PC-3 (cell line): ENCODE measurements around the gene ADCY2. TPM values are rescaled to one million over a fixed set of nuclear protein-coding genes. Genes with fewer than 3 reads are reported as not detected.

Experiments used
- ATAC-seq: fragments of 200-7000 bp; cut with Tn5 transposase; 2 replicates; pipeline ENCODE4 v1.9.1; 2020; ENCODE audit warnings: mild to moderate bottlenecking, moderate library complexity
- BruUV-seq: library from RNA; stranded (reverse); fragments of 400-500 nt; replicated peaks from 2 replicates; lab custom pipeline; 2021; lab: Mats Ljungman, UMichigan
- CTCF ChIA-PET: fragments of 300-600 bp; sonication (Branson Sonifier 250); formaldehyde crosslinking; loops from one replicate; lab custom pipeline; 2022; ENCODE audit warnings: antibody characterized with exemption; lab: Charles Lee
- POLR2A ChIA-PET: fragments of 300-600 bp; sonication (Branson Sonifier 250); formaldehyde crosslinking; loops from one replicate; lab custom pipeline; 2022; ENCODE audit warnings: antibody characterized with exemption; ENCODE audit not compliant: unreplicated experiment; lab: Charles Lee
- DNase-seq: peaks from one replicate; pipeline ENCODE4 v3.0.0-alpha.2; 2015
- H2AFZ ChIP-seq: fragments of 300-600 bp; sonication (generic); 2 replicates; pipeline ENCODE4 v1.6.0; 2016; ENCODE audit warnings: antibody characterized with exemption, low read length
- H3F3A ChIP-seq: fragments of 300-600 bp; sonication (generic); one replicate; pipeline ENCODE4 v1.6.0; 2017; ENCODE audit warnings: antibody characterized with exemption, low read length, control low read depth, mild to moderate bottlenecking; ENCODE audit not compliant: unreplicated experiment
- H3K27ac ChIP-seq: fragments of 300-600 bp; sonication (generic); 2 replicates; pipeline ENCODE4 v1.5.1; 2016; ENCODE audit warnings: mild to moderate bottlenecking, low read length
- H3K27me3 ChIP-seq: fragments of 300-600 bp; sonication (generic); 2 replicates; pipeline ENCODE4 v1.6.1; 2016; ENCODE audit warnings: low read length, mixed read lengths
- H3K36me3 ChIP-seq: fragments of 300-600 bp; sonication (generic); 2 replicates; pipeline ENCODE4 v1.6.1; 2016; ENCODE audit warnings: low read depth, mixed run types, low read length, mixed read lengths
- H3K4me1 ChIP-seq: fragments of 300-600 bp; sonication (generic); 2 replicates; pipeline ENCODE4 v1.5.1; 2016; ENCODE audit warnings: low read length; ENCODE audit not compliant: insufficient read depth
- H3K4me2 ChIP-seq: fragments of 300-600 bp; sonication (generic); 2 replicates; pipeline ENCODE4 v1.6.0; 2016; ENCODE audit warnings: low read length
- H3K4me3 ChIP-seq: fragments of 300-600 bp; sonication (generic); 2 replicates; pipeline ENCODE4 v1.5.1; 2016; ENCODE audit warnings: mild to moderate bottlenecking, low read length, mixed read lengths
- H3K79me2 ChIP-seq: fragments of 300-600 bp; sonication (generic); 2 replicates; pipeline ENCODE4 v1.6.1; 2017; ENCODE audit warnings: low read length, mixed read lengths
- H3K9ac ChIP-seq: fragments of 300-600 bp; sonication (generic); 2 replicates; pipeline ENCODE4 v1.6.0; 2016; ENCODE audit warnings: mild to moderate bottlenecking, low read length
- H3K9me2 ChIP-seq: fragments of 300-600 bp; sonication (generic); replicated peaks from 2 replicates; pipeline ENCODE4 v1.6.1; 2016; ENCODE audit warnings: mixed run types, low read length, mixed read lengths
- H3K9me3 ChIP-seq: fragments of 300-600 bp; sonication (generic); 2 replicates; pipeline ENCODE4 v1.6.1; 2016; ENCODE audit warnings: low read length, mixed read lengths
- H4K20me1 ChIP-seq: fragments of 300-600 bp; sonication (generic); 2 replicates; pipeline ENCODE4 v1.6.1; 2016; ENCODE audit warnings: low read length, mixed read lengths
- EZH2 ChIP-seq: fragments of 300-600 bp; sonication (generic); IDR thresholded peaks from one replicate; pipeline ENCODE4 v1.6.1; 2017; ENCODE audit warnings: antibody characterized with exemption, mild to moderate bottlenecking, low read length; ENCODE audit not compliant: unreplicated experiment
- EZH2phosphoT487 ChIP-seq: fragments of 300-600 bp; sonication (generic); IDR thresholded peaks from 2 replicates; pipeline ENCODE4 v1.6.1; 2018; ENCODE audit warnings: mild to moderate bottlenecking, antibody characterized with exemption, low read length, borderline replicate concordance
- intact Hi-C: fragments of 100-400 bp; cut with micrococcal nuclease; formaldehyde crosslinking; loops from 2 replicates; pipeline ENCODE4 v1.9.0; 2023
- total RNA-seq: library from RNA; depleted of rRNA; stranded (reverse); fragments of >200 nt; gene quantifications from 2 replicates; pipeline ENCODE4 v1.2.3, GENCODE V29; 2014
- TF ChIP-seq, protein P1 (sequence below): fragments of 300-600 bp; sonication (generic); conservative IDR thresholded peaks from 2 replicates; pipeline ENCODE4 v1.5.1; 2017; ENCODE audit warnings: antibody characterized with exemption, low read depth, mild to moderate bottlenecking, low read length

Gene ADCY2
- total RNA-seq, 1 experiment from 2014 or later: not detected

DNA sequence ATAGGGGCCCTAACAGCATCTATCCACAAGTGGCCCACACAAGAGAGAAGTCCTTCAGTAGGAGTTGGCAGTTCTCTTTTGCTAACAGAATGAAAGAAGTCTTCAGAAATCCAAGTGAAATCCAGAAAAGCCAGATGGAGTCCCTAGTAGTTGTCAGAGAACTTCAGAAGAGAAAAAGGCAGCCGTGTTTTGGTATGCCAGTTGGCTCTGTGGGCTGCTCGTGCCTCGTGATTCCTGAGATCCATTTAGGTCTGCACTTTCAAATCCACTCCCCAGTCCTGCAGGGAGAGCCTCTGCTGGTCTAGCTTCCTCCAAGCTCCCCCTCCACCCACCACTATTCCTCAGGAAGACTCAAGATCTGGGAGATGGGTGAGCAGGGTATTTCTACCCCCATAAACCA is 386.0 kb downstream of the ADCY2 start:
- DNase-seq (no peak), ATAC-seq (no peak)
- Histone ChIP-seq H2AFZ (no peak overlapping the region), H3K79me2 (no peaks in the 10 kb centered on the region), H3K4me3 (no peak overlapping the region), H3K4me1 (no peaks in the 10 kb centered on the region), H3K27me3 (peaks cover 90% of the 10 kb centered on the region), H4K20me1 (no peaks in the 10 kb centered on the region), H3K4me2 (no peak overlapping the region), H3K9me3 (no peaks in the 10 kb centered on the region), H3K9ac (no peak overlapping the region), H3K27ac (no peak overlapping the region), H3K9me2 (no peaks in the 10 kb centered on the region), H3K36me3 (no peaks in the 10 kb centered on the region), H3F3A (no peaks in the 10 kb centered on the region)
- CTCF ChIA-PET: no interaction called here
- no TSS peak for BruUV-seq
- intact Hi-C loops: no loop called here
- TF ChIP-seq, protein P1, sequence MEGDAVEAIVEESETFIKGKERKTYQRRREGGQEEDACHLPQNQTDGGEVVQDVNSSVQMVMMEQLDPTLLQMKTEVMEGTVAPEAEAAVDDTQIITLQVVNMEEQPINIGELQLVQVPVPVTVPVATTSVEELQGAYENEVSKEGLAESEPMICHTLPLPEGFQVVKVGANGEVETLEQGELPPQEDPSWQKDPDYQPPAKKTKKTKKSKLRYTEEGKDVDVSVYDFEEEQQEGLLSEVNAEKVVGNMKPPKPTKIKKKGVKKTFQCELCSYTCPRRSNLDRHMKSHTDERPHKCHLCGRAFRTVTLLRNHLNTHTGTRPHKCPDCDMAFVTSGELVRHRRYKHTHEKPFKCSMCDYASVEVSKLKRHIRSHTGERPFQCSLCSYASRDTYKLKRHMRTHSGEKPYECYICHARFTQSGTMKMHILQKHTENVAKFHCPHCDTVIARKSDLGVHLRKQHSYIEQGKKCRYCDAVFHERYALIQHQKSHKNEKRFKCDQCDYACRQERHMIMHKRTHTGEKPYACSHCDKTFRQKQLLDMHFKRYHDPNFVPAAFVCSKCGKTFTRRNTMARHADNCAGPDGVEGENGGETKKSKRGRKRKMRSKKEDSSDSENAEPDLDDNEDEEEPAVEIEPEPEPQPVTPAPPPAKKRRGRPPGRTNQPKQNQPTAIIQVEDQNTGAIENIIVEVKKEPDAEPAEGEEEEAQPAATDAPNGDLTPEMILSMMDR: no peak
- TF ChIP-seq EZH2: no peak
- no peak for TF ChIP-seq EZH2phosphoT487
- POLR2A ChIA-PET: no interaction called here

DNA sequence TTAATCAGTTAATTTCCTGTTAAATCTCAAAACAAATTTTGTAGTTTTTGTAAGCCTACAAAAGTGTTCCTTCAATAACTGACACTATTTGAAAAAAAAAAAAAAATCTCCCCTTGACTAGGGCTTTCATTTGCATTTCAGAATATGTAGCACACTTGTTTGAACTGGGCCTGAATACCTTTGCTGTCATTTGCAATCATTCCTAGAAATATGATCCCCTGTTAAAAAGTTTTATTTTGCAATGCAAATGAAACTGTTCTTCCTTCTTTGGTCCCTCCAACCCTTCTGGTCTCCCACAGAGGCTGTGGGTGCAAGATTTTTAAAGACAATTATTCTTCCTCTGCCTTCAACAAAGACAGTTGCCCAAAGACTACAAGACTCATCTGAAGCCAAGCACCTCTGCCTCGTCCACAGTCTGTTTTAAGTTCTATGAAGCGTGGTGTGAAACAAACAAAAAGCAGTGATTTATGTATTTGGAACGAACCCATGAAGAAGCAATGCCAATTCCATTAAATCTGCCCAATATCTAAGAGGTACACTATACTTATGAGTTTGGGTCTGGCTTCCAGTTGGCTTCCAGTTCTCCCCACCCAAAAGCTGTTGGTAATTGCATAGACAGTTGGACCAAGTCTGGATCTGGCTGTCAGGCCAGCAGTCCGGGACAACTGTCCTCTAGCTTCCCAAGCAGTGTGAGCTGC is 388.9 kb downstream of the ADCY2 start:
- no TSS peak for BruUV-seq
- DNase-seq (no peak), ATAC-seq (no peak)
- Histone ChIP-seq H3K79me2 (no peaks in the 10 kb centered on the region), H3K27me3 (peaks cover 79% of the 10 kb centered on the region), H3K9ac (no peak overlapping the region), H3K9me3 (no peaks in the 10 kb centered on the region), H3K27ac (no peak overlapping the region), H3K9me2 (no peaks in the 10 kb centered on the region), H4K20me1 (no peaks in the 10 kb centered on the region), H3K4me1 (no peaks in the 10 kb centered on the region), H3F3A (no peaks in the 10 kb centered on the region), H3K36me3 (no peaks in the 10 kb centered on the region), H2AFZ (no peak overlapping the region), H3K4me2 (no peak overlapping the region), H3K4me3 (no peak overlapping the region)
- no peak for TF ChIP-seq EZH2phosphoT487
- TF ChIP-seq, protein P1: no peak
- TF ChIP-seq EZH2: no peak
- intact Hi-C loops: no loop called here
- ChIA-PET CTCF (no interaction called here), POLR2A (no interaction called here)

DNA sequence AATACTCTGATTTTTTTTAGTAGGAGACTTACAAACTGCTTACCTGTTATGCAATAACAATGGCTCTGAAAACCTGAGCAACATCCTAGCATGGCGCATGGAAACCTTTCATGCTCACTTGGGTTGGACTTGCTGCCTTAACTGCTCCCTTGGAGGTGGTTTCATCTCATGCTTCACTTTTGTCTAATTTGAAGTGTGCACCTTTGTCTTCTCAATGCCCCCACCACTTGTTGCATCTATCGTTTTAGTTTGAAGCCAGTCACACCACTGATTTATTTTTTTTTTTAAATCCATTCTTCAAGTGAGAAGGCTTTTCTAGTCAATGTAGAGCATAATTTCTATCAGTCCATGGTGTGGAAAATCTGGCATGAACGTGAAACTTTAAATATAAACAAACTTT is 391.8 kb downstream of the ADCY2 start:
- no peaks in the 10 kb centered on the region for H3K4me1 ChIP-seq
- H2AFZ ChIP-seq: no peak overlapping the region
- intact Hi-C loops: no loop called here
- H3F3A ChIP-seq: no peaks in the 10 kb centered on the region
- DNase-seq: no peak
- H3K27ac ChIP-seq: no peak overlapping the region
- H3K9me2 ChIP-seq: no peaks in the 10 kb centered on the region
- no peaks in the 10 kb centered on the region for H3K79me2 ChIP-seq
- H3K4me3 ChIP-seq: no peak overlapping the region
- no peaks in the 10 kb centered on the region for H3K9me3 ChIP-seq
- H3K4me2 ChIP-seq: no peak overlapping the region
- H3K9ac ChIP-seq: no peak overlapping the region
- TF ChIP-seq EZH2phosphoT487 (no peak), EZH2 (no peak)
- TF ChIP-seq, protein P1: no peak
- H3K36me3 ChIP-seq: no peaks in the 10 kb centered on the region
- POLR2A ChIA-PET: no interaction called here
- H4K20me1 ChIP-seq: no peaks in the 10 kb centered on the region
- H3K27me3 ChIP-seq: peaks cover 78% of the 10 kb centered on the region
- ATAC-seq: no peak
- no TSS peak for BruUV-seq
- CTCF ChIA-PET: no interaction called here
